GM12878 (cell line): ENCODE results near the gene CFAP161. TPM values are rescaled to one million over a fixed set of nuclear protein-coding genes. Genes with fewer than 3 reads are reported as not detected.

Source experiments
- ATAC-seq: fragments of 200-7000 bp; cut with Tn5 transposase; 3 replicates; pipeline ENCODE4 v1.9.1; 2020; ENCODE audit warnings: mild to moderate bottlenecking, moderate library complexity
- BruUV-seq: library from RNA; stranded (reverse); fragments of 400-500 nt; replicated peaks from 2 replicates; lab custom pipeline; 2021; lab: Mats Ljungman, UMichigan
- CTCF ChIA-PET: fragments of 300-600 bp; sonication (Branson Sonifier 250); formaldehyde crosslinking; extraction: SDS; loops from one replicate; lab custom pipeline; 2021; ENCODE audit warnings: inconsistent platforms; lab: Yijun Ruan, JAX
- POLR2A ChIA-PET: fragments of 350-600 bp; formaldehyde crosslinking; extraction: SDS; loops from one replicate; lab custom pipeline; 2021; ENCODE audit warnings: inconsistent platforms; lab: Charles Lee
- RAD21 ChIA-PET: fragments of 300-600 bp; sonication (Branson Sonifier 250); formaldehyde crosslinking; loops from one replicate; lab custom pipeline; 2023; ENCODE audit warnings: antibody characterized with exemption; ENCODE audit not compliant: unreplicated experiment; lab: Charles Lee
- SMC1A ChIA-PET: fragments of 300-600 bp; sonication (Branson Sonifier 250); formaldehyde crosslinking; loops from one replicate; lab custom pipeline; 2023; ENCODE audit not compliant: unreplicated experiment, uncharacterized antibody; lab: Charles Lee
- DNase-seq: peaks from one replicate; pipeline ENCODE4 v3.0.0-alpha.2; 2011; ENCODE audit warnings: low read depth, low spot score
- FAIRE-seq: peaks from 3 replicates; lab custom pipeline; 2011; peaks lifted over from hg19 to GRCh38; lab: Jason Lieb, UNC
- H2AFZ ChIP-seq: 2 replicates; pipeline ENCODE4 v1.6.0; 2011; ENCODE audit warnings: low read depth, low read length, control low read depth; ENCODE audit not compliant: control insufficient read depth
- H3K27ac ChIP-seq: 2 replicates; pipeline ENCODE4 v1.5.1; 2011; ENCODE audit warnings: control low read depth; ENCODE audit not compliant: control insufficient read depth, insufficient read depth
- H3K27me3 ChIP-seq, 2 experiments: replicated peaks in 1 of 2; 2 replicates each; pipeline versions ENCODE4 v1.6.0 to v1.6.1; 2011; ENCODE audit warnings: low read length in 1 of 2; ENCODE audit not compliant: control insufficient read depth in 2 of 2, insufficient read depth in 2 of 2
- H3K36me3 ChIP-seq, 2 experiments: 2 replicates each; pipeline ENCODE4 v1.5.1; 2011; ENCODE audit warnings: low read length in 1 of 2; ENCODE audit not compliant: control insufficient read depth in 2 of 2, insufficient read depth in 2 of 2
- H3K4me1 ChIP-seq: 2 replicates; pipeline ENCODE4 v1.6.1; 2011; ENCODE audit warnings: mild to moderate bottlenecking, low read length, moderate library complexity, mixed read lengths; ENCODE audit not compliant: control insufficient read depth, insufficient read depth
- H3K4me2 ChIP-seq: 2 replicates; pipeline ENCODE4 v1.6.0; 2011; ENCODE audit warnings: control low read depth; ENCODE audit not compliant: control insufficient read depth, insufficient read depth
- H3K4me3 ChIP-seq: fragments of 200-600 bp; sonication (generic); 2 replicates; pipeline ENCODE4 v1.5.1; 2016
- H3K79me2 ChIP-seq: 2 replicates; pipeline ENCODE4 v1.6.0; 2011; ENCODE audit warnings: low read length; ENCODE audit not compliant: control insufficient read depth, insufficient read depth
- H3K9ac ChIP-seq: 2 replicates; pipeline ENCODE4 v1.8.0; 2011; ENCODE audit warnings: low read length, control low read depth, mixed read lengths; ENCODE audit not compliant: control insufficient read depth, insufficient read depth
- H3K9me3 ChIP-seq: replicated peaks from 3 replicates; pipeline ENCODE4 v1.5.1; 2011; ENCODE audit warnings: mild to moderate bottlenecking, low read length; ENCODE audit not compliant: control insufficient read depth, insufficient read depth
- H4K20me1 ChIP-seq: 2 replicates; pipeline ENCODE4 v1.6.0; 2011; ENCODE audit not compliant: control insufficient read depth, insufficient read depth
- CBX5 ChIP-seq: sonication (generic); IDR thresholded peaks from 2 replicates; pipeline ENCODE4 v1.6.1; 2016; ENCODE audit warnings: low read depth, moderate library complexity, mild to moderate bottlenecking, inconsistent platforms
- CHD2 ChIP-seq: IDR thresholded peaks from 2 replicates; pipeline ENCODE4 v1.6.1; 2011; ENCODE audit warnings: low read depth, low read length, improper control_type of control experiment, borderline replicate concordance
- CTCF ChIP-seq, 3 experiments: IDR thresholded peaks in 2 of 3; conservative IDR thresholded peaks in 1 of 3; 2 replicates each; pipeline ENCODE4 v1.5.1; 2011; ENCODE audit warnings: low read depth in 3 of 3, low read length in 3 of 3, mild to moderate bottlenecking in 3 of 3, control low read depth in 2 of 3, moderate library complexity in 2 of 3, inconsistent platforms in 1 of 3, mixed read lengths in 1 of 3; ENCODE audit not compliant: control insufficient read depth in 2 of 3, insufficient read depth in 1 of 3; ENCODE audit errors: extremely low read depth in 1 of 3
- GABPA ChIP-seq: IDR thresholded peaks from 2 replicates; pipeline ENCODE4 v1.6.1; 2014; ENCODE audit warnings: antibody characterized with exemption, low read depth, mild to moderate bottlenecking, inconsistent platforms
- HDAC2 ChIP-seq: fragments of 200-600 bp; sonication (generic); IDR thresholded peaks from 2 replicates; pipeline ENCODE4 v1.6.1; 2017
- IRF4 ChIP-seq: IDR thresholded peaks from 2 replicates; pipeline ENCODE4 v1.6.1; 2011; ENCODE audit warnings: low read depth, low read length
- IRF5 ChIP-seq: fragments of 450-650 bp; IDR thresholded peaks from 2 replicates; pipeline ENCODE4 v1.6.1; 2017; ENCODE audit warnings: borderline replicate concordance
- JUNB ChIP-seq: IDR thresholded peaks from 2 replicates; pipeline ENCODE4 v1.6.1; 2016; ENCODE audit warnings: antibody characterized with exemption, mild to moderate bottlenecking
- MYC ChIP-seq: IDR thresholded peaks from 2 replicates; pipeline ENCODE4 v1.6.1; 2011; ENCODE audit warnings: mild to moderate bottlenecking, low read length, moderate library complexity, inconsistent platforms; ENCODE audit not compliant: insufficient read depth, insufficient replicate concordance, insufficient read length, severe bottlenecking
- NFYA ChIP-seq: IDR thresholded peaks from 2 replicates; pipeline ENCODE4 v1.6.1; 2011; ENCODE audit warnings: low read depth, mild to moderate bottlenecking, low read length, improper control_type of control experiment, borderline replicate concordance
- PAX8 ChIP-seq: fragments of 450-650 bp; IDR thresholded peaks from 2 replicates; pipeline ENCODE4 v1.6.1; 2017; ENCODE audit warnings: mild to moderate bottlenecking, moderate library complexity
- PKNOX1 ChIP-seq: fragments of 450-650 bp; IDR thresholded peaks from 2 replicates; pipeline ENCODE4 v1.6.1; 2016; ENCODE audit warnings: mild to moderate bottlenecking
- POLR2AphosphoS5 ChIP-seq: IDR thresholded peaks from 2 replicates; pipeline ENCODE4 v1.6.1; 2011; ENCODE audit warnings: mild to moderate bottlenecking, low read length, inconsistent platforms
- RAD21 ChIP-seq: IDR thresholded peaks from 2 replicates; pipeline ENCODE4 v1.6.1; 2011; ENCODE audit warnings: mild to moderate bottlenecking, low read depth, low read length, moderate library complexity; ENCODE audit not compliant: insufficient read depth
- SMC3 ChIP-seq: IDR thresholded peaks from 2 replicates; pipeline ENCODE4 v1.6.1; 2011; ENCODE audit warnings: low read length, improper control_type of control experiment, borderline replicate concordance
- SUZ12 ChIP-seq: fragments of 200-600 bp; sonication (generic); IDR thresholded peaks from one replicate; pipeline ENCODE4 v1.6.1; 2018; ENCODE audit warnings: antibody characterized with exemption, mild to moderate bottlenecking; ENCODE audit not compliant: unreplicated experiment
- TARDBP ChIP-seq: IDR thresholded peaks from 2 replicates; pipeline ENCODE4 v1.6.1; 2016; ENCODE audit warnings: borderline replicate concordance
- ZZZ3 ChIP-seq: IDR thresholded peaks from 2 replicates; pipeline ENCODE4 v1.6.1; 2011; ENCODE audit warnings: low read depth; ENCODE audit not compliant: control insufficient read depth, insufficient read length
- WGBS: methylation state at CpG from one replicate; pipeline ENCODE4 v1.1.6; 2016; ENCODE audit warnings: low lambda C conversion rate; ENCODE audit not compliant: insufficient replicate concordance, insufficient coverage; ENCODE audit errors: missing lambda C conversion rate; 5-methylcytosine and 5-hydroxymethylcytosine counted together
- in situ Hi-C: fragments of 300-500 bp; cut with MboI; formaldehyde crosslinking; loops from 9 replicates; pipeline ENCODE4 v1.14.3; 2018; ENCODE audit warnings: mixed read lengths
- intact Hi-C: fragments of 100-400 bp; cut with micrococcal nuclease; formaldehyde crosslinking; loops from one replicate; pipeline ENCODE4 v1.14.2; 2022; ENCODE audit not compliant: unreplicated experiment
- polyA plus RNA-seq, 11 experiments: library from polyadenylated mRNA; depleted of rRNA in 4 of 11; unstranded in 6 of 11; stranded (reverse) in 5 of 11; fragments of >200 nt; fragmentation: Nextera tagmentation in 4 of 11; fragmentation: Illumina TruSeq in 1 of 11; extraction: Ambion mirVana in 4 of 11; extraction: Trizol in 1 of 11; gene quantifications; 1 replicate in 1 of 11; 2 replicates in 10 of 11; pipeline versions ENCODE4 v1.2.1 to v1.2.3, GENCODE V29; 2011 to 2016; ENCODE audit warnings: inconsistent platforms in 2 of 11, missing spikeins in 2 of 11, low read depth in 1 of 11
- total RNA-seq, 4 experiments: library from RNA; depleted of rRNA in 3 of 4; stranded (reverse); fragments of >200 nt in 3 of 4; fragmentation: Illumina TruSeq in 1 of 4; extraction: Trizol in 1 of 4; gene quantifications; 2 replicates each; pipeline versions ENCODE4 v1.2.1 to v1.2.3, GENCODE V29; 2013 to 2021
- TF ChIP-seq, protein P1 (sequence below): fragments of 150-350 bp; IDR thresholded peaks from 2 replicates; pipeline ENCODE4 v1.6.1; 2014; ENCODE audit warnings: mild to moderate bottlenecking, low read depth, low read length

CFAP161 gene
- total and polyA plus RNA-seq, 10 of the 15 experiments (the other 5 are each of a cell fraction or from before 2014, with no cell fraction given), result 0.31 TPM; not detected in 9

- ChIA-PET RAD21 (interaction anchor here (1.1 to 10.1 kb wide), 3 partner anchors 83 to 292 kb away, joined by 3 to 130 read pairs (median 5); no protein-coding TSS in a partner anchor), CTCF (interaction anchor here (0.7 to 19.0 kb wide), 18 partner anchors 8 to 230 kb away, joined by 3 to 438 read pairs (median 4); no protein-coding TSS in a partner anchor), SMC1A (interaction anchor here (0.7 to 5.1 kb wide), 10 partner anchors 8 to 169 kb away, joined by 3 to 89 read pairs (median 4); no protein-coding TSS in a partner anchor), POLR2A (interaction anchor here (1.1 kb wide), 1 partner anchor 69 kb away, joined by 3 read pairs; no protein-coding TSS in a partner anchor)
- no peaks in the 10 kb centered on the region for H3K27me3 ChIP-seq
- peak; percentile 98 for FAIRE-seq
- in situ Hi-C loops, result loop anchor here (5.0 to 10.0 kb wide), 3 partner anchors 114 to 652 kb away; no protein-coding TSS in a partner anchor
- peaks cover 7% of the 10 kb centered on the region for H3K4me1 ChIP-seq
- no peaks in the 10 kb centered on the region for H3K79me2 ChIP-seq
- ATAC-seq, result peak; percentile 65
- H3K9me3 ChIP-seq, result no peaks in the 10 kb centered on the region
- no peak overlapping the region for H3K4me2 ChIP-seq
- no peaks in the 10 kb centered on the region for H3K36me3 ChIP-seq
- no peak overlapping the region for H3K9ac ChIP-seq
- no peak overlapping the region for H3K27ac ChIP-seq
- no TSS peak for BruUV-seq
- H4K20me1 ChIP-seq, result peaks cover 3% of the 10 kb centered on the region; the same call in 1 of the 2 replicates
- 30% methylated on average over 6 of the region's 6 CpGs for WGBS
- peak; percentile 8 for DNase-seq
- H3K4me3 ChIP-seq, result no peak overlapping the region
- intact Hi-C loops, result loop anchor here (1.0 to 2.0 kb wide), 2 partner anchors 48 to 160 kb away; no protein-coding TSS in a partner anchor
- no peak overlapping the region for H2AFZ ChIP-seq
- TF ChIP-seq HDAC2, result no peak
- peak; percentile 89 for TF ChIP-seq RAD21
- no peak for TF ChIP-seq ZZZ3
- no peak for TF ChIP-seq SUZ12
- TF ChIP-seq SMC3, result peak; percentile 85
- no peak for TF ChIP-seq NFYA
- TF ChIP-seq GABPA, result no peak
- TF ChIP-seq CBX5, result no peak
- TF ChIP-seq MYC, result no peak
- no peak for TF ChIP-seq JUNB
- TF ChIP-seq POLR2AphosphoS5, result no peak
- TF ChIP-seq CTCF (IDR thresholded peaks at IDR 0.05 in 2 of 3, conservative IDR thresholded peaks at IDR 0.05 in 1 of 3; ENCODE audit: control insufficient read depth in 2 of 3, extremely low read depth in 1 of 3, insufficient read depth in 1 of 3, low read depth in 3 of 3, low read length in 3 of 3), result peak; percentile 75 to 83 (median 76)
- no peak for TF ChIP-seq CHD2
- TF ChIP-seq, protein P1, sequence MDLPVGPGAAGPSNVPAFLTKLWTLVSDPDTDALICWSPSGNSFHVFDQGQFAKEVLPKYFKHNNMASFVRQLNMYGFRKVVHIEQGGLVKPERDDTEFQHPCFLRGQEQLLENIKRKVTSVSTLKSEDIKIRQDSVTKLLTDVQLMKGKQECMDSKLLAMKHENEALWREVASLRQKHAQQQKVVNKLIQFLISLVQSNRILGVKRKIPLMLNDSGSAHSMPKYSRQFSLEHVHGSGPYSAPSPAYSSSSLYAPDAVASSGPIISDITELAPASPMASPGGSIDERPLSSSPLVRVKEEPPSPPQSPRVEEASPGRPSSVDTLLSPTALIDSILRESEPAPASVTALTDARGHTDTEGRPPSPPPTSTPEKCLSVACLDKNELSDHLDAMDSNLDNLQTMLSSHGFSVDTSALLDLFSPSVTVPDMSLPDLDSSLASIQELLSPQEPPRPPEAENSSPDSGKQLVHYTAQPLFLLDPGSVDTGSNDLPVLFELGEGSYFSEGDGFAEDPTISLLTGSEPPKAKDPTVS, result no peak
- TF ChIP-seq IRF4, result no peak
- TF ChIP-seq PAX8, result no peak
- TF ChIP-seq PKNOX1, result no peak
- no peak for TF ChIP-seq TARDBP
- TF ChIP-seq IRF5, result no peak
Measured at GRCh38 chr15:81106560-81106959, 27.5 kb upstream of the CFAP161 start.
